Breast epithelium (tissue), 4 donors: ENCODE measurements around the gene ZG16B. TPM values are rescaled to one million over a fixed set of nuclear protein-coding genes. Genes with fewer than 3 reads are reported as not detected.
A peak's percentile ranks its signal among the peaks of the same experiment; 100 is the strongest.

Source experiments
- DNase-seq, 2 donors: peaks; one replicate each; pipeline ENCODE4 v3.0.0-alpha.2; 2019; ENCODE audit warnings: low spot score in 2 of 2
- H3K27ac ChIP-seq, 2 donors: fragments of 200-600 bp; sonication (generic) in 1 of 2; one replicate each; pipeline ENCODE4 v1.5.1; 2016 to 2019; ENCODE audit warnings: mild to moderate bottlenecking in 1 of 2
- H3K27me3 ChIP-seq, 2 donors: fragments of 200-600 bp; sonication (generic) in 1 of 2; one replicate each; pipeline versions ENCODE4 v1.5.1 to v1.6.0; 2017 to 2019; ENCODE audit warnings: control low read depth in 1 of 2, mild to moderate bottlenecking in 1 of 2
- H3K36me3 ChIP-seq: fragments of 200-600 bp; one replicate; pipeline ENCODE4 v1.5.1; 2019
- H3K4me1 ChIP-seq, 2 donors: fragments of 200-600 bp; sonication (generic); one replicate each; pipeline ENCODE4 v1.5.1; 2016 to 2019; ENCODE audit warnings: control low read depth in 1 of 2
- H3K4me3 ChIP-seq, 3 donors: fragments of 200-600 bp; sonication (generic); 1 replicate in 2 of 3; 2 replicates in 1 of 3; pipeline ENCODE4 v1.5.1; 2016 to 2019; ENCODE audit warnings: mild to moderate bottlenecking in 3 of 3, moderate library complexity in 2 of 3
- H3K9me3 ChIP-seq, 2 donors: fragments of 200-600 bp; sonication (generic) in 1 of 2; one replicate each; pipeline ENCODE4 v1.5.1; 2016 to 2019; ENCODE audit warnings: control low read depth in 1 of 2
- POLR2A ChIP-seq: fragments of 450-650 bp; IDR thresholded peaks from one replicate; pipeline ENCODE4 v1.6.1; 2016; ENCODE audit warnings: antibody characterized with exemption, mild to moderate bottlenecking, moderate library complexity
- POLR2AphosphoS5 ChIP-seq, 3 donors: sonication (generic); formaldehyde crosslinking; IDR thresholded peaks; one replicate each; pipeline ENCODE4 v1.6.1; 2017; ENCODE audit warnings: antibody characterized with exemption in 3 of 3
- intact Hi-C: fragments of 100-400 bp; cut with DNase I; formaldehyde crosslinking; loops from one replicate; pipeline ENCODE4 v1.15.1; 2023; ENCODE audit warnings: low total_unique reads
- total RNA-seq, 3 donors: library from RNA; depleted of rRNA; stranded (reverse); fragments of >200 nt; gene quantifications; one replicate each; pipeline ENCODE4 v1.1.0, GENCODE V29; 2016
- TF ChIP-seq, protein P1 (sequence below), 3 donors: fragments of 450-650 bp; IDR thresholded peaks; one replicate each; pipeline ENCODE4 v1.5.1; 2016 to 2017; ENCODE audit warnings: antibody characterized with exemption in 3 of 3, mild to moderate bottlenecking in 3 of 3, moderate library complexity in 3 of 3

The ZG16B gene
- total RNA-seq, 3 donors from 2014 or later, result 24.6 to 46.5 TPM; not detected in 1

GRCh38 chr16:2830355-2830695 lies 222 bp downstream of the ZG16B start:
- Histone ChIP-seq H3K36me3 (no peaks in the 10 kb centered on the region), H3K27me3 (peaks cover 0 to 8% of the 10 kb centered on the region in 2 donors), H3K9me3 (no peaks in the 10 kb centered on the region), H3K27ac (peak overlapping the region; percentile 76 to 93), H3K4me1 (no peaks in the 10 kb centered on the region), H3K4me3 (peak overlapping the region in 2 of 3 donors; percentile 32 to 56)
- TF ChIP-seq POLR2AphosphoS5 (IDR thresholded peaks at IDR 0.05) (no peak), POLR2A (no peak)
- TF ChIP-seq, protein P1, sequence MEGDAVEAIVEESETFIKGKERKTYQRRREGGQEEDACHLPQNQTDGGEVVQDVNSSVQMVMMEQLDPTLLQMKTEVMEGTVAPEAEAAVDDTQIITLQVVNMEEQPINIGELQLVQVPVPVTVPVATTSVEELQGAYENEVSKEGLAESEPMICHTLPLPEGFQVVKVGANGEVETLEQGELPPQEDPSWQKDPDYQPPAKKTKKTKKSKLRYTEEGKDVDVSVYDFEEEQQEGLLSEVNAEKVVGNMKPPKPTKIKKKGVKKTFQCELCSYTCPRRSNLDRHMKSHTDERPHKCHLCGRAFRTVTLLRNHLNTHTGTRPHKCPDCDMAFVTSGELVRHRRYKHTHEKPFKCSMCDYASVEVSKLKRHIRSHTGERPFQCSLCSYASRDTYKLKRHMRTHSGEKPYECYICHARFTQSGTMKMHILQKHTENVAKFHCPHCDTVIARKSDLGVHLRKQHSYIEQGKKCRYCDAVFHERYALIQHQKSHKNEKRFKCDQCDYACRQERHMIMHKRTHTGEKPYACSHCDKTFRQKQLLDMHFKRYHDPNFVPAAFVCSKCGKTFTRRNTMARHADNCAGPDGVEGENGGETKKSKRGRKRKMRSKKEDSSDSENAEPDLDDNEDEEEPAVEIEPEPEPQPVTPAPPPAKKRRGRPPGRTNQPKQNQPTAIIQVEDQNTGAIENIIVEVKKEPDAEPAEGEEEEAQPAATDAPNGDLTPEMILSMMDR (IDR thresholded peaks at IDR 0.05), result no peak
- intact Hi-C loops, result no loop called here
- no peak for DNase-seq

DNA sequence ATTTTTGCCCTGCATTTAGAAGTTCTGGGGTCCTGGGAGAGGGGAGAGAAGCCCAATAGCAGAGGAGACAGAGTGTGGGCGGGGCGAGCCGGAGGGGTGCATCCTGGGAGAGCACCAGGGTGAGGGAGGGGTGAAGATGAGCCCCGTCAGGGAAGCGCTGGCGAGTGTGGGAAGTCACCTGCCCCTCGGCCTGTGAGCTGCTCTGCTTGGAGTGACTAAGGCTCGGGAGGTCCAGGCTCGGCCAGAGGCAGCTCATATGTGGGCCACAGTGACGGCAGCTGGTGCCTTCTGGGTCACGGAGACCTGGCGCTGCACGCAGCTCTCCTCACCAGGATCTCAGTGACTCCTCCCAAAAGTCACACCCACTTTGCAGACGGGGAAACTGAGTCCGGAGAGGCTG lies 1.1 kb downstream of the ZG16B start:
- peaks cover 0 to 8% of the 10 kb centered on the region in 2 donors for H3K27me3 ChIP-seq
- no peaks in the 10 kb centered on the region for H3K9me3 ChIP-seq
- H3K27ac ChIP-seq, result peak overlapping the region in 1 of 2 donors; percentile 93
- DNase-seq, result no peak
- H3K4me3 ChIP-seq, result no peak overlapping the region
- no peaks in the 10 kb centered on the region for H3K36me3 ChIP-seq
- peaks cover 0 to 1% of the 10 kb centered on the region in 2 donors for H3K4me1 ChIP-seq
- intact Hi-C loops, result no loop called here
- TF ChIP-seq POLR2AphosphoS5 (IDR thresholded peaks at IDR 0.05) (no peak), POLR2A (no peak)
- TF ChIP-seq, protein P1 (IDR thresholded peaks at IDR 0.05), result no peak

DNA sequence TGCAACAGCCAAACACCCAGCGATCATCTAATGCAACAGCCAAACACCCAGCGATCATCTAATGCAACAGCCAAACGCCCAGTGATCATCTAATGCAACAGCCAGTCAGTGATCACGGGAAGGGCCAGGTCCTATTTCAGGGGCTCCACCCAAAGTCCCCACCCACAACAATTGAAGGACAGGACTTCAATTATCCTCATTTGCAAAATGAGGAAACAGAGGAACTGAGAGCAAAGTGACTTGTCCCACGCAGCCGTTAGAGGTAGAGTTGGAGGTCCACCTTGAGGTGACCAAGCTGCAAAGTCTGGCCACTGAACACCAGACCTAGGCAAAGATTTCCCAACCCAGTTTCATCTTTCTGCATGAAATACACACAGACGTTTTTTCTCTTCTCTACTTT lies 3.7 kb downstream of the ZG16B start:
- H3K4me1 ChIP-seq, result peaks cover 0 to 8% of the 10 kb centered on the region in 2 donors
- TF ChIP-seq POLR2AphosphoS5 (IDR thresholded peaks at IDR 0.05), result no peak
- TF ChIP-seq POLR2A, result no peak
- TF ChIP-seq, protein P1 (IDR thresholded peaks at IDR 0.05), result no peak
- no peaks in the 10 kb centered on the region for H3K9me3 ChIP-seq
- H3K27ac ChIP-seq, result no peak overlapping the region
- intact Hi-C loops, result no loop called here
- no peak for DNase-seq
- H3K4me3 ChIP-seq, result no peak overlapping the region
- peaks cover 0 to 8% of the 10 kb centered on the region in 2 donors for H3K27me3 ChIP-seq
- H3K36me3 ChIP-seq, result no peaks in the 10 kb centered on the region

DNA sequence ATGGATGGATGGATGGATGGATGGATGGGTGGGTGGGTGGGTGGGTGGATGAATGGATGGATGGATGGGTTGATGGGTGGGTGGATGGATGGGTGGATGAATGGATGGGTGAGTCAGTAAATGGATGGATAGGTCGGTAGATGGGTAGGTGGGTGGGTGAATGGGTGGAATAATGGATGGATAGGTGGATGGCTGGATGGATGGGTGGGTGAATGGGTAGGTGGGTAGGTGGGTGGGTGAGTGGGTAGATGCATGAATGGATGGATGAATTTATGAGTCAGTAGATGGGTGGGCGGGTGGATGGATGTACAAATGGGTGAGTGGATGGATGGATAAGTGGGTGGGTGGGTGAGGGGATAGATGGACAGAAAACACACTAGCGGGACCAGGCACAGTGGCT lies 4.9 kb downstream of the ZG16B start:
- peak overlapping the region; percentile 84 to 86 for H3K27ac ChIP-seq

More for the DNA sequence above, 4.9 kb downstream of the ZG16B start:
- Histone ChIP-seq H3K9me3 (no peaks in the 10 kb centered on the region), H3K4me3 (no peak overlapping the region), H3K36me3 (no peaks in the 10 kb centered on the region), H3K4me1 (peaks cover 0 to 8% of the 10 kb centered on the region in 2 donors), H3K27me3 (peaks cover 0 to 2% of the 10 kb centered on the region in 2 donors)
- DNase-seq, result no peak
- intact Hi-C loops, result no loop called here
- TF ChIP-seq POLR2AphosphoS5 (IDR thresholded peaks at IDR 0.05) (no peak), POLR2A (no peak)
- TF ChIP-seq, protein P1 (IDR thresholded peaks at IDR 0.05), result no peak
